Endothelial cell (in vitro differentiated cells): ENCODE results near the gene SSBP3. TPM values are rescaled to one million over a fixed set of nuclear protein-coding genes. Genes with fewer than 3 reads are reported as not detected.

ENCODE experiments used
- DNase-seq: peaks from one replicate; pipeline ENCODE4 v3.0.0; 2021; ENCODE audit warnings: low spot score
- H3K27ac Mint-ChIP-seq: one replicate; pipeline ENCODE4 v1.8.0; 2021; ENCODE audit warnings: mixed read lengths, inconsistent platforms; ENCODE audit not compliant: unreplicated experiment
- H3K27me3 Mint-ChIP-seq: one replicate; pipeline ENCODE4 v1.8.0; 2021; ENCODE audit warnings: mild to moderate bottlenecking, moderate library complexity, mixed read lengths, inconsistent platforms; ENCODE audit not compliant: unreplicated experiment
- H3K36me3 Mint-ChIP-seq: one replicate; pipeline ENCODE4 v1.8.0; 2021; ENCODE audit warnings: mild to moderate bottlenecking, low read depth, mixed read lengths, inconsistent platforms; ENCODE audit not compliant: unreplicated experiment
- H3K4me1 Mint-ChIP-seq: one replicate; pipeline ENCODE4 v1.8.0; 2021; ENCODE audit warnings: mild to moderate bottlenecking, mixed read lengths, inconsistent platforms; ENCODE audit not compliant: unreplicated experiment
- H3K4me3 Mint-ChIP-seq: one replicate; pipeline ENCODE4 v1.8.0; 2021; ENCODE audit warnings: mild to moderate bottlenecking, mixed read lengths, inconsistent platforms; ENCODE audit not compliant: unreplicated experiment
- H3K9me3 Mint-ChIP-seq: one replicate; pipeline ENCODE4 v1.8.0; 2021; ENCODE audit warnings: mixed read lengths, inconsistent platforms; ENCODE audit not compliant: unreplicated experiment
- total RNA-seq: library from RNA; stranded (reverse); fragmentation: NEBNext Ultra II Directional; extraction: Animal tissue kit (Norgen Biotek cat#: 25700); gene quantifications from one replicate; pipeline ENCODE4 v1.2.1, GENCODE V29; 2021; ENCODE audit not compliant: unreplicated experiment
- TF ChIP-seq, protein P1 (sequence below): fragments of 200-600 bp; sonication (generic); IDR thresholded peaks from one replicate; pipeline ENCODE4 v1.5.0; 2021; ENCODE audit warnings: antibody characterized with exemption; ENCODE audit not compliant: unreplicated experiment

SSBP3 gene
- total RNA-seq, 1 donor from 2014 or later = 142 TPM

GRCh38 chr1:54292002-54292911 lies 113.9 kb downstream of the SSBP3 start:
- peaks cover 4% of the 10 kb centered on the region for H3K36me3 Mint-ChIP-seq
- no peaks in the 10 kb centered on the region for H3K9me3 Mint-ChIP-seq
- H3K27me3 Mint-ChIP-seq = peaks cover 8% of the 10 kb centered on the region
- TF ChIP-seq, protein P1, sequence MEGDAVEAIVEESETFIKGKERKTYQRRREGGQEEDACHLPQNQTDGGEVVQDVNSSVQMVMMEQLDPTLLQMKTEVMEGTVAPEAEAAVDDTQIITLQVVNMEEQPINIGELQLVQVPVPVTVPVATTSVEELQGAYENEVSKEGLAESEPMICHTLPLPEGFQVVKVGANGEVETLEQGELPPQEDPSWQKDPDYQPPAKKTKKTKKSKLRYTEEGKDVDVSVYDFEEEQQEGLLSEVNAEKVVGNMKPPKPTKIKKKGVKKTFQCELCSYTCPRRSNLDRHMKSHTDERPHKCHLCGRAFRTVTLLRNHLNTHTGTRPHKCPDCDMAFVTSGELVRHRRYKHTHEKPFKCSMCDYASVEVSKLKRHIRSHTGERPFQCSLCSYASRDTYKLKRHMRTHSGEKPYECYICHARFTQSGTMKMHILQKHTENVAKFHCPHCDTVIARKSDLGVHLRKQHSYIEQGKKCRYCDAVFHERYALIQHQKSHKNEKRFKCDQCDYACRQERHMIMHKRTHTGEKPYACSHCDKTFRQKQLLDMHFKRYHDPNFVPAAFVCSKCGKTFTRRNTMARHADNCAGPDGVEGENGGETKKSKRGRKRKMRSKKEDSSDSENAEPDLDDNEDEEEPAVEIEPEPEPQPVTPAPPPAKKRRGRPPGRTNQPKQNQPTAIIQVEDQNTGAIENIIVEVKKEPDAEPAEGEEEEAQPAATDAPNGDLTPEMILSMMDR = no peak
- H3K4me3 Mint-ChIP-seq = no peak overlapping the region
- H3K27ac Mint-ChIP-seq = no peak overlapping the region
- no peak for DNase-seq
- peaks cover 44% of the 10 kb centered on the region for H3K4me1 Mint-ChIP-seq

DNA sequence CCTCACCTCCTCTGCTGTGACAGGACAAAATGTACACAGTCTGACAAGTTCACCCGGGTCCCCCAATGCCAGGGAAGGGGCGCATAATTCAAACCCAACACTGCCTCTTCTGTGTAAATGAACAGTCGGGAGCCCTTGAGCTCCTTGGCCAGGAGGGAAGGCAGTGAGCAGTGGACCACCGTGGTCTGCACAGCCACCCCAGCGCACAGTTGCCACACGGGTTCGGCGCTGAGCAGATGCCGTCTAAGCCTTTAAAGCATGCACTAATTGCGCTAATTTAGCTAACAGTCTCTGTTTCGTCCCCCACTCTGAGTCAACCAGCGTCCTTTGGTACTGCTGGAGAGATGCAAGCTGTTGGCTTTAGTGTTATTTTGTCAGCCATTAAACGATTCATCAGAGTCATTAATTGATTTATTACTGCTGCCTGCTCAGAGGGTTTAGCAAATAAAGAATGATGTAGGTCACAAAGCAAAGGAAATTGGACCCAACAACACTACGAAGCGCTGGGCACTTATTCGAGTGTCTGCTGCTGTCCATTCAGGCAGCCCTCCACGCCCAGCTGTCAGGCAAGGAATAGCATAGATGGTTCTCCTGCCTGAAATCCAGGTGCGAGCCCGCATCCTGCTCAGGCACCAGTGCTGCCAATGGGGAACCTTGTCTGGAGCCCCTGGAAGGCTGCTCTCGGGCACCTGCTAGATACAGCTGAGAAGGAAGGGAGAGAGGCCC lies 114.8 kb downstream of the SSBP3 start:
- peaks cover 4% of the 10 kb centered on the region for H3K36me3 Mint-ChIP-seq
- H3K4me1 Mint-ChIP-seq = peaks cover 44% of the 10 kb centered on the region
- DNase-seq = no peak
- no peak overlapping the region for H3K27ac Mint-ChIP-seq
- TF ChIP-seq, protein P1 = no peak
- peaks cover 5% of the 10 kb centered on the region for H3K27me3 Mint-ChIP-seq
- H3K4me3 Mint-ChIP-seq = no peak overlapping the region
- no peaks in the 10 kb centered on the region for H3K9me3 Mint-ChIP-seq

- TF ChIP-seq, protein P1 = no peak
- H3K9me3 Mint-ChIP-seq = no peaks in the 10 kb centered on the region
- H3K4me3 Mint-ChIP-seq = no peak overlapping the region
- H3K27ac Mint-ChIP-seq = peak overlapping the region; percentile 13
- no peak for DNase-seq
- H3K27me3 Mint-ChIP-seq = peaks cover 5% of the 10 kb centered on the region
- H3K4me1 Mint-ChIP-seq = peaks cover 36% of the 10 kb centered on the region
- H3K36me3 Mint-ChIP-seq = no peaks in the 10 kb centered on the region
These were observed 115.5 kb downstream of the SSBP3 start for GRCh38 chr1:54290506-54291184.

DNA sequence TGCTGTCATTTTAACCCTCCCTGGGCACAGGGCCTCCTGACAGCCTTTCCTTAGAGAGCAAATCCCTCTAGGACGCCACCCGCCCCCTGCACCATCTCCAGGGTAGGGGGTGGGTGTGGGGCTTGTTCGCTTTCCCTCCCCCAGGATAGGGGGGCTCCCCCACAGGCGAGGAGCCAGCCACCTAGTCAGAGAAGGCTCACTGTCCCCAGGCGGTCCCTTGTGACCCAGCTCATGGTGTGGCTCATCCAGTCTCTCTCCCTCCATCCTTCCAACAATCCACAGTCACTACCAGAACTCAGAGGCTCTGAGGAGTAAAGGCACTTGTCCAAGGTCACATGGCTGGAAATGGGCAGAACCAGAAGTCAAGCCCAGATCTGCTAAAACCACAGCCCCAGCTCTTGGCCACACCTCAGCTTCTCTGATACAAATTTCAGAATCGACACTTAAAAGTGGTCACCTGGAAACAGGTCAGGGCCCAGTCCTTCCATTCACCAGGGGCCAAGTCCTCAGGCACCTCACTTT lies 116.4 kb downstream of the SSBP3 start:
- Mint-ChIP-seq H3K27me3 (peaks cover 2% of the 10 kb centered on the region), H3K36me3 (no peaks in the 10 kb centered on the region), H3K9me3 (no peaks in the 10 kb centered on the region), H3K4me1 (peaks cover 33% of the 10 kb centered on the region), H3K4me3 (no peak overlapping the region), H3K27ac (no peak overlapping the region)
- DNase-seq = no peak
- TF ChIP-seq, protein P1 = no peak
